HG02885 (cell line): ENCODE data around the gene ALG12.

ENCODE experiments used
- ATAC-seq: cut with Tn5 transposase; IDR thresholded peaks from one replicate; pipeline ENCODE4 v1.9.1; 2021; ENCODE audit warnings: mild to moderate bottlenecking; ENCODE audit not compliant: unreplicated experiment, poor library complexity

ALG12 gene

DNA sequence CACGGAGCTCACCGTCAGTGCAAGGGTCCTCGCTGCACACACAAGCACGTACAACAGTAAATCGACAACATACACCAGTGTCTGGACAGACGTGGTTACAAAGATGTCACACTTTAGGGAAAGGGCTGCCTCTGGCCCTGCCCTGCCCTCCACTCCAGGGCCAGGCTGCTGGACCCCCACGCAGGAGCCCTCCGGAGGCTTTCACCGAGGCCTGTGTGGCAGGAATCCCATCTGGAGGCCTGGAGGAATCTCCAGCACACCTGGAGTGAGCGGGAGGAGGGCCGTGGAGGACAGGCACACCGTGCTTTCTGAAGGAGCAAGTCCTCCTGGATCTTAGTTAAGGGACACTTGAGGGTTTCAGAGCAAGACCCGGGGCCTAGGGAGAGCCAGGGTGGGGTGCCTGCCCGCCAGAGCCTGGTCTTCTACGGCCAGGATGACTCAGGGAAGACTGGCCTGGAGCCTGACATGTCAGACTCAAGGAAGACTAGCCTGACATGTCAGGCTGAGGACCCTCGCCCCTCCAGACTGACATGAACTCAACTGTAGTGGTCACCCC, 40.2 kb upstream of the ALG12 start:
- no peak for ATAC-seq

DNA sequence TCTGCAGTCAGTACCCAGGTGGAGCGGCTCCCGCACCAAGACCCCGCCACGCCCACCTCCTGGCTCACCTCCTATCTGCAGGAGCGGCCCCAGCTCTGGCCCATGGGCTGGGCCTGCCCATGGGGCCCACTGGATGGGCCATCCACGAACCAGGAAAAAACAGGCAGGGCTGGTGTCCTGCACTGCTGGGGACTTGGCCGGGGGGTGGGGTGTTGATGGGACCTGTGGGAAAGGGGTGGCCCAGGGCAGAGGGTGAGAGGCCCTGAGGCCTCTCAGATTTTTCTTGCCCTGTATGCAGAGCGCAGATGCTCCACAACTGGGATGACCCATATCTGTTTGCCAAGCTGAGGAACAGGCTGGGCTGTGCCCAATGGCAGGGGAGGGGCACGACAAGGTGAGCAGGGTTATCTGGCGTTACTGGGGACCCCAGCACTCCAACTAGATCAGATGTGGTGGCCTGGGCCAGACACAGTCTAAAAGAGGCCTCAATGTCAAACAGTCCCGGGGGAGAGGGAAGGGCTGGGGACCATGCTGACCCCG, 39.7 kb upstream of the ALG12 start:
- no peak for ATAC-seq

DNA sequence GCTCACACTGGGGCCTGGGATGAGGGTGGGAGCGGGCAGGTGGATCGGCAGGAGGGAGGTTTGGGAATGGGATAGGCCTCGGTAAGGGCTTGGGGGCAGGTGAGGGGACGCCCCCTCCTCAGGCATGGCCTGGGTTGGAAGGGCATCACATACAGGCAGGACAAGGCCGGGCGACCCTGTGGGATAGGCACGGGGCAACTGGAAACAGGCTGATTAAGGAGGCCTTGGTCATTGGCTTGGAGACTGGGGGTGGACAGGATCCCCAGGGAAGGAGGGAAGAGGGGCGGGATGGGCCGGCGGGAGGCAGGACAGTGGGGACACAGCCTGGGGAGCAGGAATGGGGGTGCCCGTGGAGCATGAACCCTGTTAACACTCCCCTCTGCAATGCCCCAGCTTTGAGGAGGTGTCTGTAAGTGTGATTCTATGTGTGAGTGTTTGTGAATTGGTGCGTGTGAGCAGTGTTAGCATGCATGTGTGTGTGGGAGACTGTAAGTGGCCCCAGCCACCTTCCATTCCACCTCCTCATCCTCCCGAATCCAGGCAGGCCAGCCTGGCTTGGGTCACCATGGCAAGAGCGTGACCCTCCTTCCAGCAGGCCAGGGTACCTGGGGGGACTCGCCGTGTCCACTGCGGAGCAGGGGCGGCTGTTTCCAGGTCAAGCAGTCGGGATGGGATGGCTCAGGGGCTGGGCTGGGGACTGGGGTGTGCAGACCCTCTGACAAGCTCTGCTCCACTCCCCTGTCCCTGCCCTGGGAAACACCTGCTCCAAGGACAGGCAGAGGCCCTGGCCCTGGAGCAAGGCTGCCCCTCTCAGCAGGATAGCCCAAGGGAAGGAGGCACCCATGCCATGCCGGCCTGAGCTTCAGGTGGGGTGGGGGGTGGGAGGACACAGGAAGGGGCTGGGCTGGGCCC, 38.9 kb upstream of the ALG12 start:
- ATAC-seq: no peak

- ATAC-seq: no peak
These were observed 38.2 kb upstream of the ALG12 start for GRCh38 chr22:49956418-49956770.

- no peak for ATAC-seq
These were observed 37.6 kb upstream of the ALG12 start for GRCh38 chr22:49955581-49956417.

DNA sequence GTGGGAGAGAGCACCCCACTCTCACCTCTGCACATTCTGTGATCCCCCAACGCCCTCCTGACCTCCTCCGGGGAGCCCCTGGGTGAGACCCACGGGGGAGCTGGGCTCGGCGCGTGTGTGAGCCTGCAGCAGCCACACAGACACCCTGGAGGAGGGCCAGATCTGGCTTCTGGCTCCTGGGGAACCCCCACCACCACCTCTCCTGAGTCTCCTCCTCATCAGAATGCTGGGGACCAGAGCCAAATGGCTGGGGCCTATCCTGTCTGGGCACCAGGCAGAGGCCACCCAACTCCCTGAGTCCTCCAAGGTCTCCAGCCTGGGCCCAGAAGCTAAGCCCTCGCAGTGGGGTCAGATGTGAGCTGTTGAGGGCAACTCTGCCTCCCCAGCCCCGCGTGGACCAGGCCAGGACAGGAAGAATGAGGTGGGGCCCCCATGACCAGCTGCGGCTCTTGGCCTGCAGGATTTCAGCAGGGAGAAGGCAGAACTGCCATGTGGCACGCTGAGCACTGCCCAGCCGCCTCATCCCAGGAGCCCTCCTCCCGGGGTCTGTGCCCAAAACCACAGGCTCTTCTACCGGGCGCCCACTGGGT, 36.8 kb upstream of the ALG12 start:
- no peak for ATAC-seq

DNA sequence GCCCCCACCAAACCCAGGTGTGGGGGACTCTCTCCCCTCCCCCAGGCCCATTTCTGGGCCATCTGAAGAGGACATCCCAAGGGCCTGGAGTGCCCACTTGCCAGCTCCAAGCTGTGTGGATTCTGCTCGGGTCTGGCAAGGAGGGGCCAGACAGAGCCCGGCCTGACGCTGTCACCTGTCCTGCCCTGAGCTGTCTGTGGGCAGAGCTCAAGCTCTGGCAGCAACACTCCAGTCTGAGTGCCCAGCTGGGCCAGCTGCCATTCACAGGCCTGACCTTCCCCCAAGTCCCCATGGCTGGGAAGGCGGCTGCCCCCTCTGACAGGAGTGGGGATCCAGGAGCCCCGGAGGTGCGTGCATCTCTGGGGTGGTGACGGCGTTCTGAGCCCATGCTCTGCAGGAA, 36.1 kb upstream of the ALG12 start:
- no peak for ATAC-seq

GRCh38 chr22:49953680-49954344, 35.6 kb upstream of the ALG12 start:
- no peak for ATAC-seq

DNA sequence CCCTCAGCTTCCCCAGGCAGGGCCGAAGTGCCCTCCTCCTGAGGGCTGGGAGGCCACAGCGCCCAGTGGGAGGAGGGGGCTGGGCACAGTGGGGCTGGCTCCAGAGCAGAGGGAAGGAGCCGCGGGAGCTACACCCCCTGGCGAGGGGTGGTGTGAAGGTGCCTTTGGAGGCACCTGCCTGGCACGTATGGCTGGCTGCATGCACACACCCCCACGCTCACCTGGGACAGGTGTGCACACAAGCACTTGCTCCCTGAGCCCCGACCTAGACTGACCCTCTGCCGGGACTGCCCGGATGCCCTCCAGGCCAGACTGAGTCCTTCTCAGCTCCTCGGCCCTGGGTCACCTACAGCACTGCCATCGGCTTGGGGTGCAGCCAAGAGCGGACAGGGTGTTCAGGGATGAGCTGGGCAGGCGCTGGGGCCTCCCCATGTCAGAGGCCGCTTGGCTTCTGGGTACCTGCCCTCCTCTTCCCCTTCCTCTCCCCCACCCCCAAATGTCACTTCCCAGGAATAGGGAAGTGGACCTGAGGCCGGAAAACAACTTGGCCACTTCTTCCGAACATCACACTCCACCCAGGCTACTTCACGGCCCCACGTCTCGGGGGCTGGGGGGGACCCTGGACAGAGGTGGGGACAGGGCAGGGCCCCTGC, 34.9 kb upstream of the ALG12 start:
- ATAC-seq: no peak

DNA sequence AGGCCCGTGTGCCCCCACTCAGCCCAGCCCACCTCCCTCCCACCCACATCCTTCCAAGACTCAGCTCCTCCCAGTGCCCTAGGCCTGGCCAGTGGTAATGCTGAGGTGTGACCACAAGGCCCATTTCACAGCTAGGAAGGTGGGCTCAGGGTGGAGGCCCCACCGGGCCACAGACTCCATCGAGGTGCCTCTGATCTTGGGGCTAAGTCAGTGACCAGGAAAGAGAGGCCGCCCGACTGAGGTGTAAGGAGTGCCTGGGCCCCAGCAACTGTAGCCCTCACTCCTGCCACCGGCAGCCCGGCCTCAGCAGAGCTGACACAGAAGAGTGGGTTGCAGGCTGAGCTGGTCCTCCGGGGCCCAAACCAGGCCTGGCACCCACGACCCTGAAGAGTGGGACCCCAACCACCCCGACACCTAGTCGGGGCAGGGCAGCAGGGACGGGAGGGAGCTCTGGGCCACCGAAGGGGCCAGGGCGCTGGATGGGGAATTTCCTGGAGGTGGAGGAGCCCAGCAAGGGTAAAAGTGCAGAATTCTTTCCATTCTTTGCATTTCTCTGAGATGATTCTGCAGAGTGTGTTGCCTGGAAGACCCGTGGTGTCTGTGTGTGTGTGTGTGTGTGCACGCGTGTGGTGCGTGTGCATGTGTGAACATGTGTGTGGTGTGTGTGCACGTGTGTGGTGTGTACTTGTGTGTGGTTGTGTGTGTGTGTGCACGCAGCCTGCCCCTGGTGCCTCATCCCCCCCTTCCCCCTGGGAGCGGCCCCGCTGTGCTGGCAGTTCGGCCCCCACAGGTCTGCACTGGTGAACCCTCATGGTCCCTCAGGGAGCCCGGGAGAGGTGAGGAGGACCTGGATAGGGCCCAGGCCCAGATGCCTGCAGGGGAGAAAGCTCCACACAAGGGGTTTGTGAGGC, 34.0 kb upstream of the ALG12 start:
- ATAC-seq: no peak

DNA sequence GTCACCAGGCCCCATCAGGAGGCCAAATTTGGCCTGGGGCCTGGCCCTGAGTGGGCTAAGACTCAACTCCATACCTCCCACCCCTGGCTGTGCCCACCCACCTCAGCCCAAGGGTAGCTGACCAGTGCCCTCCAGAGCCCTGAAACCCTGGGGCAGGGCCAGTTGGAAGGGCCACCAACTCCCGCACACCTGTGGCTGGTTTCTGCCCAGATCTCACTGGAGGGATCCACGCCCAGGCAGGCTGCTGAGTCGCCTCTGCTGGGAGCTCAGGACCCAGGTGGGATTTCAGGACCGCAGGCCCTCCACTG, 33.4 kb upstream of the ALG12 start:
- ATAC-seq: no peak

GRCh38 chr22:49951000-49951677, 32.9 kb upstream of the ALG12 start:
- no peak for ATAC-seq

DNA sequence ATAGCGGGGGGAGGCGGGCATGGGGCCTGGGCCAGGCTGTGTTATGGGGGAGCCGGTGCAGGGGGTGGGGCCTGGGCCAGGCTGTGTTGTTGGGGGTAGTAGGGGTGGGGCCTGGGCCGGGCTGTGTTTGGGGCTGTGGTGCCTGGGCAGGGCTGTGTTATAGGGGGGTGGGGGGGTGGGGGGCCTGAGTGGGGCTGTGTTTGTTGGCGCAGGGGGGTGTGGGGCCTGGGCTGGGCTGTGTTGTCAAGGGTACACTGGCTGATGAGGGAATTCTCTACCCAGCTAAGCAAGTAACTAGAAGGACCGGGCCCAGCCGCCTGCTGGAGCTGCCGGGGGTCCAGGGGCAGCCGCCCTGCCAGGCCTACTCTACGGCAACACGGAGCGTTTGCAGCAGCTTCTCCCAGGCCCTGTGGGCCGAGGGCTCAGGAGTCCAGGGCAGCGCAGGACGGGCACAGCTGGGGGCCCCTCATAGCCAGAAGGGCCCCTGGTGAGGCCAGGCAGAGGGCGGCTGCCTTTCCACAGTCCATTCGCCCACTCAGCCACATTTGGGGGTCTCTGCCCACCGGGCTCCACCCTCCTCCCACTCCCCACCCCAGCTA, 32.3 kb upstream of the ALG12 start:
- ATAC-seq: no peak

GRCh38 chr22:49949914-49950292, 31.7 kb upstream of the ALG12 start:
- ATAC-seq: no peak

GRCh38 chr22:49948958-49949913, 31.0 kb upstream of the ALG12 start:
- no peak for ATAC-seq

DNA sequence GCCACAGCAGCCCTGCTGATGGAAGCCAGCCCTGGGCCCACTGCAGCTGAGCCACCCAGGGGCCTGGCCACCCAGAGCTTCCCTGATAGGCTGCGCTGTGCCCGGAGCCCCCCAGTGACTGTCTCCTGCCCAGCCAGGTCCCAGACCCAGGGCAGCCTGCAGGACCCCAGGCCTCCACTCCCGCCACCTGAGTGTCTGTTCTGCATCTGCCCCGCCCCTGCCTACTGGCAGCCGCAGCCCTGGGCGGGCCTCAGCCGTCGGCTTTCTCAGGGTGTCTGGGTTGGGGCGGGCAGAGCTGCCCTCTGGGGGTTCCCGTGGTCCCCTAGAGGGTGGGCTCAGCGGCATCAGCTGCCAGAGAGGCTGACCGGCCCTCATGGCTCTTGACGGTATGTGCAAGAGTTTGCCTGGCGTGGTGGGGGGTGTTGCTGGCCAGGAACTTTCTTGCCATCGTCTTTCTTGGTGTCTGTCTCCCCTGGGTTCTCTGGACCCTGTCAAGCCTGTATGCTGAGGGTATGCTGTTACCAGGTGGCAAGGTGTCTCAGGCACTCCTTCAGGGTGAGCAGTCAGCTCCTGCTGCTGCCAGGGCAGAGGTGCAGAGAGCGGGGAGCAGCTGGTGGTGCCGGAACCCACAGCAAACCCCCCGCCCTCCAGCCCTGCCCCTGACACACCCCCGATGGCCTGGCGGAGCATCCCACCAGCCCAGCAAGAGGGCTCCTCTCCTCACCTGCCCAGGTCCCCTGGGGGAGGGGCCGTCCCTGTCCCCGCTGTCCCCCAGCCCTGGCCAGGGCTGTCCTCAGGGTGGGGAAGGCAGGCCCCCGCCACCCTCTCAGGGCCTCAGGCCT, 30.1 kb upstream of the ALG12 start:
- ATAC-seq: no peak
